Dedifferentiated amniotic fluid mesenchymal stem cell (primary cell): Measurements from ENCODE around the gene QSOX2.

Experiments
- DNase-seq: peaks from one replicate; pipeline ENCODE4 v3.0.0-alpha.2; 2016; ENCODE audit errors: extremely low spot score

QSOX2 gene, protein sequence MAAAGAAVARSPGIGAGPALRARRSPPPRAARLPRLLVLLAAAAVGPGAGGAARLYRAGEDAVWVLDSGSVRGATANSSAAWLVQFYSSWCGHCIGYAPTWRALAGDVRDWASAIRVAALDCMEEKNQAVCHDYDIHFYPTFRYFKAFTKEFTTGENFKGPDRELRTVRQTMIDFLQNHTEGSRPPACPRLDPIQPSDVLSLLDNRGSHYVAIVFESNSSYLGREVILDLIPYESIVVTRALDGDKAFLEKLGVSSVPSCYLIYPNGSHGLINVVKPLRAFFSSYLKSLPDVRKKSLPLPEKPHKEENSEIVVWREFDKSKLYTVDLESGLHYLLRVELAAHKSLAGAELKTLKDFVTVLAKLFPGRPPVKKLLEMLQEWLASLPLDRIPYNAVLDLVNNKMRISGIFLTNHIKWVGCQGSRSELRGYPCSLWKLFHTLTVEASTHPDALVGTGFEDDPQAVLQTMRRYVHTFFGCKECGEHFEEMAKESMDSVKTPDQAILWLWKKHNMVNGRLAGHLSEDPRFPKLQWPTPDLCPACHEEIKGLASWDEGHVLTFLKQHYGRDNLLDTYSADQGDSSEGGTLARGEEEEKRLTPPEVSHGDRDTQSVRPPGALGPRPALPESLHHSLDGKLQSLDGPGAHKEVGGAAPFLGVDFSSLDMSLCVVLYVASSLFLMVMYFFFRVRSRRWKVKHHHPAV

DNA sequence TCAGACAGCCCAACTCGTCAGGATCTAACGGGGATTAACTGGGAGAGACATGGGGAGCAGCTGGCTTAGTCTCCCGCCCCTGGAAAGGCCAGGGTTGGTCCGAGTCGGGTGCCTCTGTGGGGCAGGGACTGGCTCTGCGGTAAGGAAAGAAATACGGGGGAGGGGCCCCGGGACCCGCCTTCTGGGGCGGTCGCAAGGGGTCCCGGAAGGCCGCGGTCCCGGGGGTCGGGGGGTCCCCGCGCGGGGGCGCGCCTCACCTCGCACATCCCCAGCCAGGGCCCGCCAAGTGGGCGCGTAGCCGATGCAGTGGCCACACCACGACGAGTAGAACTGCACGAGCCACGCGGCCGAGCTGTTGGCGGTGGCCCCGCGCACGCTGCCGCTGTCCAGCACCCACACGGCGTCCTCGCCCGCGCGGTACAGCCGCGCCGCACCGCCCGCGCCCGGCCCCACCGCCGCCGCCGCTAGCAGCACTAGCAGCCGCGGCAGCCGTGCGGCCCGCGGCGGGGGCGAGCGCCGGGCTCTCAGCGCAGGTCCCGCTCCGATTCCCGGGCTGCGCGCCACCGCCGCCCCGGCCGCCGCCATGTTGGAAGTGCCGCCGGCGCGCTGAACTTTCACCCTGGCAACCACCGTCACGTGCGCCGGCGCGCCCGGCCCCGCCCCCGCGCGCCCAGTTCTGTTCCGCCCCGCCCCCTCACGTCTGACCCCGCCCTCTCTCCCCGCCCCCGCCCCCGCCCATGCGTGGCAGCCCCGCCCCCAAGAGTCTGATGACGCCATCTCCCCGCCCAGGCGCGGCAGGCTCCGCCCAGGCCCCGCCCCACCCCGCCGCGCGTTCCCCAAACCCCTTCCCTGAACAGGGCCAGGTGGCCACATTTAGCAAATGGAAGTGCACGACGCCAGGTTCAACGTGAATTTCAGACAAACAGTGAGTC lies at the start of gene QSOX2:
QSOX2 (minus strand) TSS at position 594 of the 932 bp plus-strand sequence; CDS start at position 585, 9 bp downstream.
- DNase-seq = peak; percentile 54

DNA sequence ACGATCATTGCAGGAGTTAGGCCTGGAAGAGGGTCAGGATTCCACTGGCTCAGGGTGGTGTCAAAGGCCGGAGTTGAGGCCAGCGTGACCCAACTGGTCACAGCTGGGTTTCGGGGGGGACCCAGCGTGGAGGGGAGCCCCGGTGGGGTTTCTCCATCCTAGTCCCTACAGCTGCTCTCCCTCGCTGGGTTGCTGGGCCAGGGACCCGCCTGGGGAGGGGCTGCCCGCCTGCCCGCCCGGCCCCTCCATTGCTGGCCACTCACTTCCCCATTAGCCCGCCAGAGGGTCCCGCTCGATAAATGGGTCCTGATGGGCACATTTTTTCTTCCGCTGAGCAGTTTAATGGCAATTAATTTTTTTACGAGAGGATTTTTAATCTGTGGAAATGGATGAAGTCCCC lies 49.4 kb upstream of the QSOX2 start:
- no peak for DNase-seq

DNA sequence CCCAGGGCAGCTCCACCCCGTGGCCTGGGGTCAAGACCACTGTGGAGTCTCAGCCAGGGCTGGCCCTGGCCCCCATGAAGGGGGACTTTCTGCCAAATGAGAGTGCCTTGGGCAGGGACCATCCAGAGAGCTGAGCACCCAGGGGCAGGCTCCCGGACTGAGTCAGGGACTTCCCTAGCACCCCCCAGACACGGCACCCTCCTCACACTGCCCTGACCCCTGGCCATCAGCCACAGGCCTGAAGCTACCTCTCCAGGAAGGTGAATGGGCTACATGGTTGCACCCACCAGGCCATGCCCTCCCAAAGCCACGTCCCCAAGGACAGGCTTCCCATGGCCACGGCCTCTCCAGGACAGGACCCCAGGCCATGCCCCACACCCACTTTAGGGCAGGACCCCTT lies 48.8 kb upstream of the QSOX2 start:
- no peak for DNase-seq

DNA sequence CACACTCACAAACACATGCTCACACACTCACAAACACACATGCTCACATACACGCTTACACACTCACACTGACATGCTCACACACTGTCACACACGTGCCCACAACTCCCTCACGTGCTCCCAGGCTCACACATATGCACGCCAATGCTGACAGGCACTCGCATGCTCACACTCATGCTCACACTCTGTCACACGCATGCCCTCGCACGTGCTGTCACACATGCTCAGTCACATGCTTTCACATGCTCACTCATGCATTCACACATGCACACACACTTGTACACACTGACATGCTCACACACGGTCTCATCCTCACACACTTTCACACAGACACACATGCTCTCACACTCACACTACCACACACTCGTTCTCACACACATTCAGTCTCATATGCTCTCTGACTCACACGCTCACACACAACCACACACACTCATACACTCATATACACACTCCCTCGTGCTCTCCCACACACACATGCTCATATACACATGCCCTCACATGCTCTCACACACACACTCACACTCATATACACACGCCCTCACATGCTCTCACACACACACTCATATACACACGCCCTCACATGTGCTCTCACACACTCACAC lies 48.0 kb upstream of the QSOX2 start:
- DNase-seq = no peak

DNA sequence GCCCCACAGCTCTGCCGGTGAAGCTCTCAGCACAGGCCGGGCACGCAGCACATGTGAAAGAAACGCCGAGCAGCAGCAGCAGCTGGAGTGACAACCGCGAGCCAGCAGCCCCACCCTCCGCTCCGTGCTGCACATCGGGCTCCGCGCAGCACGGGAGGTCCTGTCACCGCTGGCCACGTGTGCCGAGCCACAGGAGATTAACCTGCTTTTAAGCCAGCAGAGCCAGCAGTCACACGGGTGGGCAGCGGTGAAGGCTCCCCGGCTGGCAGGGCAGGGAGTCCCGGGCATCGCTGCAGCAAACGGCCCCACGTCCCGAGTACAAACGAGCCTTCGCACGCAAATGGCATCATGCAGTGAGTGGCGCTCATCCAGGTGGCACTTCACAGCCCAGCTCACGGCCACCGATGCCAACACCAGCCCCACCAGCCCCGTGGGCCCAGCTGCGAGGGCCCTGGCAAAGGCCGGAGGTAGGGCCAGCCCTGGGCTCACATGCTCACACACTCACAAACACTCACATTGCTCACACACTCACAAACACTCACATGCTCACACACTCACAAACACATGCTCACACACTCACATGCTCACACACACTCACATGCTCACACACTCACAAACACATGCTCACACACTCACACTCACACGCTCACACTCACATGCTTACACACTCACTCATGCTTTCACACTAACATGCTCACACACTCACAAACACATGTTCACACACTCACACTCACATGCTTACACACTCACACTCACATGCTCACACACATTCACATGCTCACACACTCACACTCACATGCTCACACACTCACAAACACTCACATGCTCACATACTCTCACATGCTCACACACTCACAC lies 47.2 kb upstream of the QSOX2 start:
- DNase-seq = no peak

DNA sequence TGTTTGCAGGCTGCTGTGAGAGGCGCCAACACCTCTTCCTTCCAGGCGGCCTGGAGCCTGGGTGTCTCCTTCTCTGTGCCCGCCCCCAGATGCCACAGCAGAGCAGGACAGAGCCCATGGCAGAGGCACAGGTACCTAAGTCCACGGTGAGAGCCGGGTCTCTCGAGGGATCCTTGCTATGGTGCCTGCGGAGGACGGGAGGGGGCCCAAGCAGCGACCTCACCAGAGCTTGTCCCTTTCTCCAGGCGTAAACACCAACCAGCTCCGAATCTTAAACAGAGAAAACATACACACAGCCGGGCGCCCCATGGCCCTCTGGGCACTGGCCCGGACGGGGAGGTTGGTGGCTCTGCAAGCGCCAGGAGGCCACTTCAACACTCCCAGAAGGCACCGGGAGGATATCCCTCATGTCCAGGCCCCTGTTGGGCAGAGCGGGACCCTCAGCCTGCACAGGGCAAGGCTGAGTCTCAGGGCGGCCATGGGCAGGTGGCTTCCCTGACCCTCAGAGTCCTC lies 46.5 kb upstream of the QSOX2 start:
- DNase-seq = no peak

DNA sequence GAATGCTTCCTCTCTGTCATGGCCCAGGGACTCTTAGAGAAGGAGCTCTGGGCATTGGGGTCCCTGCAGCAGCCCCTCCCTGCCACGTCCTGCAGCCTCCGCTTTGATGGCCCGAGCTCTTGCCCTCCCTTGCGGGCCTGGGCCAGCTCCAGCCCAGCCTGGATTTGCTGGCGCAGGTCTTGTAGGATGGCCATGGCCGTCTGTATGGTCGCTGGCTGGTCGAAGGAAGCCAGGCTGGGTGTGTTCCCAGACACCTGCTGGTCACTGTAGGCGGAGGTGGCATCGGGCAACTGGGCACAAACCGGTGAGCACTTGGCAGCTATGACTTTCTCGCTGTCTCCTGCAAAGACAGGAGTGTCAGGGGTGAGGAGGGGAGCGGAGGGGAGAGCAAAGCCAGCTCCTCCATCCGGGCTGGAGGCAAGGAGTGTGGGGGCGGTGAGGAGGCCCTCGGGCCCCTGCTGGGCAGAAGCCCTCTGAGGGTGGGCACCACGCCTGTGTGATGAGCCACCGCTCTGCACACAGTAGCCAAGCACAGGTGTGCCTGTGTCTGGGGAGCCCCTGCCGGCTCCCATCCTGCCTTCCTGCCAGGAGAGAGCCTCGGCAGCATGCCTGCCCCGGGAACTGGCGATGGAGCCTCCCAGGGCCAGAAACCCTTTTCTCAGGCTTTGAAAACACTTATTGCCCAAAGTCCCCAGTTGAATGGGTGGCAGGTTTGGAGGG lies 45.9 kb upstream of the QSOX2 start:
- no peak for DNase-seq

DNA sequence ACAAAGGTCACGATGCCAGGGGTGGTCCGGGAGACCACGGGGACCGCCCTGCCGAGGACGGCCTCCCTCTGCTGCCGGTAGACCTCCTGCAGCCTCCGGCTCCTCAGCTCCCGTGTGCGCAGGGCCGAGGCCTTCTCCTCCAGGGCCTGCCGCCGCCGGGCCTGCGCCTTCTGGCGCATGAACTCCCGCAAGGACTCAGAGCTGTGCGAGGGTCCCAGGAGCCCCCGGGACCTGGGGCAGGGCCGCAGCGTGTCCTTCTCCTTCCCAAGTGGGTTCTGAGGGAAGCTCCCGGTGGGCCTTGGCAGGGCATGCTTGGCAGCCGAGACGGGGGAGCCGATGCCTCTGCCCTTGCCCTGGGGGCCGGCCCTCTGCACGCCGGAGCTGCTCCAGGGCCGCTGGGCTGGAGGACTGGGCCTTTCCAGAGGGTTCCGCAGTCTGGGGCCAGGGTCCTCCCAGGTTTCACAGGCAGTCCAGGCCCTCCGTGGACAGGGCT lies 44.9 kb upstream of the QSOX2 start:
- DNase-seq = no peak

DNA sequence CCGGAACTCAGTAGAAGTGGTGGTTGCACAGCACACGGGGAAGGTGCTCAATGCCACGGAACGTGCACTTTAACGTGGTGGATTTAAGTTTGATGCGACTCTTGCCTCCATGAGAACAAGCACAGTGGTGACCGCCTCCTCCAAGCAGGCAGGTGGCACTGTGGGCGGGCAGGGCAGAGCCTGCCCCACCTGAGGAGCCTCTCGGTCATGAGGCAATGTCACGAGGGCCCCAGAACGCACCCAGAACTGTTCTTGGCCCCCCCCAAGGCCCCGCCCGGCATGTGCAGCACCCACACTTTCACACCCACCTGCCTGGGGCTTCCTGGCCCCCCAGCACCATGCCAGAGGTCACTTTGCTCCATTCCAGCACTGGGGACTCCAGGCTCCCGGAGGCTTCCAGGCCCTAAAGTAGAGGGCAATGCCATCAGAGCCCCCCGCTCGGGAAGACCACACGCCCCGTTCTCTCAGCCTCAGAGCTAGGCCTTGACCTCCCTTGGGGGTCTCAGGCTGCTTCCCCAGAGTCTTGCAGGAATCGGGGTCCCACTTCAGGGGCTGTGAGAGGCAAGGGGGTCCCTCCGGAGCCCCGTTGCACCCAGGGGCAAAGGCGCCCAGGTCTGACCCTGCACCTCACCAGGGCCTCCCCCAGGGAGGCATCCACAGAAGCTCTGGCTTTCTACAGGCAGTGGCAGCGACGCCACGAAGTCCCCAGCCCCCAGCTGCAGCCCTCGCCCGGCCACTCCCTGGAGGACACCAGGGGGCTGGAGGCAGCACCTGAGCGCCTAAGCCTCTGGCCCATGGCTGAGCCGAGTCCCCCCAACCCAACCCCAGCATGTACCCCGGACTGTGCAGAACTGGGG lies 44.3 kb upstream of the QSOX2 start:
- no peak for DNase-seq

DNA sequence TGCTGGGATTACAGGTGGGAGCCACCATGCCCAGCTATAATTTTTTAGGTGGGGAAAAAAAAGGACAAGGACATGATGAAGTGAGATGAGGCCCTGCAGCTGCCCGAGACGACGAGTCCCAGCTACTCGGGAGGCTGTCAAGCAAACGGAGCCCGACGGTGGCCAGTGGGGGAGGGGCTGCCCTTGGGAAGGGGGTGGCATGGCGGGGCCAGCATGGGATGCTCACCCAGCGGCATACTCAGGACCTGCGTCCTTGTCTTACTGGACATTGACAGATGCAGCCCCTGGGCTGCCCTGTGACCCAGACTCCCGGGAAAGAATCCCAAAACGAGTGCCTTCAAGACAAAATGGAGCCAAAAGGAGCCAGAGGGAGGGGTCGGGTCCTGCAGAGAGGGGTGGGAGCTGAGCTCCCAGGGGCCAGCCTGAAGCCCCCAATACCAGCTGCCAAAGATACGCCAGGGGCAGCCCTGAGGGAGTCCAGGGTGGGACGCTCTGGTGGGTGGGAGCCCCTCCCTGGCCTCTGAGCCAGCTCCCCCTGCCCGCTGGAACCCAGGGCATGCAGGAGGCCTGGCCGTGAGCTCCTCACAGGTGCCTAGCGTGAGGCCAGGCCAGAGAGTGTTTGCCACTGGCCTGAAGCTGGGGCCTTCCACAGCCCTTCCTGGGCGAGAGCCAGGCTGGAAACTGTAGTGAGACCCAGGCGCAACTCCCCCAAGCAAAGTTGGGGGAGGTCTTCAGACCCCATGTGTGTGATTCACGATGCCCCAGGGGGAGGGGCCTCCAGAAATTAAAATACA lies 42.5 kb upstream of the QSOX2 start:
- no peak for DNase-seq

DNA sequence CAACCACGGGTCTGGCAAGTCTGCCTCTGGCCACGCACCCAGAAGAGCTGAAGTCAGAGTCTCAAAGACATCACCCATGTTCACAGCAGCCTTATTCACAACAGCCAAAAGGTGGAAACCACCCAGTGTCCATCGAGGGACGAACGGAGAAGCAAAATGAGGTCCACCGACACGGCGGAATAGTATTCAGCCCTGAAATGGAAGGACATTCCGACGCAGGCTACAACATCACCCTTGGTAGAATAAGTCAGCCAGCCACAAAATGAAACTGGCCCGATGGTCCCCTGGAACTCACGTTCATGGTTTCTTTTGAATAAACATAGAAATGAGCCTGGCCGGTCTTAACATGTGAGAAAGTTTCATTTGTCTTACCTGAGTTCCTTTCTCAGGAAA lies 41.4 kb upstream of the QSOX2 start:
- no peak for DNase-seq

DNA sequence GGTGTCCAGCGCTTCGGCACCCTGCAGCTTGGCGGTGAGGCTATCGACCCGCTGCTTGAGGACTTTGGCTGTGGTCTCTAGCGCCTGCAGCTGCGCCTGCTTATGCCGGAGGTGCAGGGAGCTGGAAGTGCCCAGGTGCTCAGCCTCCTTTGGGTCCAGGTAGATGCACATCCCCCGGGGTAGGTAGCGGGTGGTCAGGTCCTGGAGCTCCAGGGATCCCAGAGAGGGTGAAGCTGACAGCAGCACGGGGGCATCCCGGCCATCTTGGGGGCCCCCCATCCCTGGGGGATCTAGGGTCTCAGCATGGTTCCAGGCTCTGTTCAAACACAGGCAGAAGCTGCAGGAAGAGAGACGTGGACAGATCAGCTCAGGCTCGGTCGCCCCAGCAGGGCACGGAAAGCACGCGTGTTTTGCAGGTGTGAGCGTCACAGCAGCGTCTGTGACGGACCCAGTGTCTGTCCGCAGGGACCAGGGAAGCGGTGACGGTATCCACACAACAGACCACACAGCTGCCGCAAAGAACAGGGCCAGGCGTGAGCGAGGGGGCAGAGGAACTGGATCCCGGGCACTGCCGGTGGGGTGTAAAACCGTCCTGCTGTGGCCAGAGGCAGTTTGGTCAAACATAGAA lies 40.9 kb upstream of the QSOX2 start:
- no peak for DNase-seq

DNA sequence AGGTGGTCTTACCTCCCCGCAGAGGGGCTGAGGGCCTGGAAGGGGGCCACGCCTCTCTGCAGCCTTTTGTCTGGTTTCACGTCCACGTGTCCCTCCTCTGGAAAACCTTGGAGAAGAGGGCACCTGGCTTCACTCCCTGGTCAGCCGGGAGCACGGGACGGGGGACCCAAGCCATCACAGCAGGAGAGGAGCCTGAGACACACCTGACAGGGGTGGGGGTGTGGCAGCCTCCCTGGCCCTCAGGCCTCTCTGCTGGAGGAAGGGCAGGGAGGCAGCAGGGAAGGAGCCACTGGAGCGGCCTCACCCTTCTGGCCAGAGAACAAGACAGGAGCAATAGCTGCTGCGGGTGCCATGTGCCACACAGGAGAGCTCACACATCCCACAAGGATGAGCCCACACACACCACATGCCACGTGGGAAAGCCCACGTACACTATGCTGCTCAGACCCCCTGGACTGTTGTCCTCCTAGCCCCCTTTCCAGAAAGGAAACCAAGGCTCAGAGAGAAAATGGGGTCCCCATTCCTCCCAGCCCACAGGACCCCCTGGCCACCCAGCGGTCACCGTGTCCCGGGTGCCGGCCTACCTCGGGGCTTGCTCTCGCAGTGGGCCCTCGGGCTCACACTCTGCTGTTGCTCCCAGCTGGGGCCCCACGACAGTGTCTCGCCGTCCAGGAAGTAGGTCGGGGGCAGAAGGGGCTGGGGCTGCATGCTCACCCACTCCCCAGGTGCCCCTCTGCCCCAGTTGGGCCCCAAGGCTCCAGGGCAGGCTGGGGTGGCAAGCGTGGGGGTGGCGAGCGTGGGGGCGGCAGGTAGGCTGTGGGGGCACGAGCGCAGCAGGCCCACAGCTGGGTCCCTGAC lies 40.1 kb upstream of the QSOX2 start:
- no peak for DNase-seq

DNA sequence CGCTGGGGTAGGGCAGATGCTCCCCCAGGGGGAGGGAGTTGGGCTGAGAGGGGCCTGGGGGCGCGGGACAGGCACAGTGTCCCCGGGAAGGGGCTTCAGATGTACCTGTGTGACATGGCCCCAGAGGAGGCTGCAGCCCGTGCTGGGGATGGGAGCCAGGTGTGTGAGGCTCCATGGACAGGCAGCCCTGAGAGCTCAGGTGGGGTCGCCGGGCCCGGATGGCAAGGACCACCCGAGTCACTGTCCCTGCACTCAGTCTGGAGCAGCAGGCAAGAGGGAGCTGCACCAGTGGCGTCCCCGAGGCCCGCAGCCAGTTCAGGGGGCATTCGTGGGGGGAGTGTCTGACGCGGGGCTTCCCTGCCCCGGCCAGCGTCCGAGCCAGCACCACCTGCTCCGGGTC lies 39.3 kb upstream of the QSOX2 start:
- DNase-seq = no peak

DNA sequence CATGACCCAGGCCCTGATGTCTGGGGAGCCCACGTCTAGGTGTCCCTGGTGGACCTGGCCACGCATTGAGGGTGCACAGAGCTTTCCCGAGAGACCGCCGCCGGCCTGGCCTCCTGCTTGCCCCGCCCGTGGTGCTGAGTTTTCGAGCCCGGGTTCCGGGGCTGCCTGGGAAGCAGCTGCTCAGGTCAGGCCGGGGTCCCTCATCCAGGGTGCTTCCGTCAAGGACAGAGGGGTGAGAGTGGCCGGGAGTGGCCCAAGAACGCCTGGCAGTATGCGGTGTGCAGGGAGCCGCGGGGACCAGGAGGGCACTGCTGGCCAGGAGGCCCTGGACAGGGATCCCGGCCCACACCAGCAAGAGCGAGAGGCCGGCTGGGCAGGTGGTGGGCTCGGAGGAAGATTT lies 38.7 kb upstream of the QSOX2 start:
- DNase-seq = no peak
